HG03469 (cell line): ENCODE data around the gene PPP1R15B.

Experiments used
- ATAC-seq: cut with Tn5 transposase; IDR thresholded peaks from one replicate; pipeline ENCODE4 v1.9.1; 2021; ENCODE audit warnings: mild to moderate bottlenecking, moderate library complexity, moderate number of reproducible peaks; ENCODE audit not compliant: unreplicated experiment

The PPP1R15B gene

DNA sequence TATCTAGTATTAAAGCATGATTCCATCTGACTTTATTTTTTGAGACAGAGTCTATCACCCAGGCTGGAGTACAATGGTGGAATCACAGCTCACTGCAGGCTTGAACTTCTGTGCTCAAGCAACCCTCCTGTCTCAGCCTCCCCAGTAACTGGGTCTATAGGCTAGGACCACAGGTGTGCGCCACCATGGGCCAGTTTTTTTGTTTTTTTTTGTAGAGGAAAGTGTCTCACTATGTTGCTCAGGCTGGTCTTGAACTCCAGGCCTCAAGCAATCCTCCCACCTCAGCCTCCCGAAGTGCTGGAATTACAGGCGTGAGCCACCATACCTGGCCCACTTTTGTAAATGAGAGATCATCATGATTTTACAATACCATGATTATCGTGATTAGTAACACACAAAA, 9.2 kb downstream of the PPP1R15B start:
- ATAC-seq = no peak

DNA sequence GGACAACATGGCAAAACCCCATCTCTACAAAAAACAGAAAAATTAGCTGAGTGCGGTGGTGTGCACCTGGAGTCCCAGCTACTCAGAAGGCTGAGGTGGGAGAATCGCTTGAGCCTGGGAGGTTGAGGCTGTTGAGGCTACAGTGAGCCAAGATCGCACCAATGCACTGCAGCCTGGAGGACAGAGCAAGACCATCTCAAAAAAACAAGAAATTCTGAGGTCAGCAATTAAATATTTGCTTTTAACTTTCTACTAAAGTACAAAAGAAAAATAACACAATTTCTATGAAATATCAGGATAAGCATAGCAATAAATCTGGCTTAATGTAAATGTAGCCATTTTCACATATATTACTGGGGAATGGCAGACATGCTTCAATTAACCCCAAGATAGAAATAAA, 9.9 kb downstream of the PPP1R15B start:
- ATAC-seq = no peak

DNA sequence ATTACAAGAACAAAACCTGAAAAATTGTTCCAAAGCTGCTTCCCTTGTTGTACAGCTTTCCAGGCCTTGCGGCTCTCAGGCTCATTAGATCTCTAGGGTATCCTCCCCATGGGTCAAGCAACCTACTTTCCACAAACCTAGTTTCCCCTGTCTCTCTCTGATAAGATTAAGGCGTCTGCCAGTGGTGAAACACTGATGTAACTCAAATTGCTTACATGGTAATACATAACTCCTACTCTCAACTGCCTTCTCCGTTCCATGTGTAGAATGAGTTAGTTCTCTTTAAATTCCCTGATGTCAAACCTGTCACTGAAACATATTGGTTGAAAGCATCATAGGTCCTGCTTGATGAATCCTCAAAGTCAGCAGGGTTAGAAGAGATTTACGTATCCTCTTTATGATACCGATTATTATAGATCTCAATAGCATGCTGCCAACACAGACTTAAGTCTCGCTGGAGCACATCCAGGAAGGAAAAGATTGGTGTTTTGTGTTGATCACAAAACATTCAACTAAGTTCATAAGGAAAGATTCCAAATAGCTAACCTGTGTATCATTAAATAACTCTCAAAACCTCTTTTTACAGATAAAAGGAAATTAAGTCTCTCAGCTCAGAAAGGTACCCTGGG, 10.6 kb downstream of the PPP1R15B start:
- no peak for ATAC-seq

DNA sequence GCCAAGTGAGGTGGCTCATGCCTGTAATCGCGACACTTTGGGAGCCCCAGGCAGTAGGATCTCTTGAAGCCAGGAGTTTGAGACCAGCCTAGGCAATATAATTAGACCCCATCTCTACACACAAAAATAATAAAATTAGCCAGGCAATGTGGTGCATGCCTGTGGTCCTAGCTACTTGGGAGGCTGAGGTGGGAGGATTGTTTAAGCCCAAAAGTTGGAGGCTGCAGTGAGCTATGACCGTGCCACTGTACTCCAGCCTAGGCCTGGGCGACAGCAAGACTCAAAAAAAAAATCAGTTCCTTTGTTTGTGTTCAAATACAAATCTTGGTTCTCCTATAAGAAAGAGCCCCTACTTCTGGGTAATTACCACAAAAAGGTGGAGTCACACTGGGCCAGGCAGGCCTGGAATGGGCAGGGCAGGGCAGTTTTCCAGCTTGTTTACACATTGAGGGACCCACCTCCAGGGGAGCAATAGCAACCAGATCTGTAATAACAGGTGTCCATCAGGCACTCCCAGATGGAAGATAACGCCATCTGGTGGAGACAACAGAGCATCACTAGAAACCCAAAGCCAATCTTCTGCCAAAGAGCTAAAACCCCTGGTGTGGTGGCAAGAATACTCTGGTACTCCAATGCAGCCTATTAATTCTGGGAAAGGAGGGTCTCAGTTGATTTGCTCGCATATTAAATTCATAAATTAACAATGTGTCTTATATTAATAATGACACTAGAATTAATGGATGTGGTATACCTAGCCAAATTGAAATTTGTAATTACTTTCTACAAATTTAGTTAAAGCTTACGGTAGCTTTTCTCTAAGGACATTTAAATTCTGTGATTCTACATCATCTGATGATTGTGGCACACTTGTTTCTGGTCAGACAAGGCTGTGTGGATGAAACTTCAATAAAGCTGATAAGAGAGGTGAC, 13.2 kb downstream of the PPP1R15B start:
- ATAC-seq = no peak

DNA sequence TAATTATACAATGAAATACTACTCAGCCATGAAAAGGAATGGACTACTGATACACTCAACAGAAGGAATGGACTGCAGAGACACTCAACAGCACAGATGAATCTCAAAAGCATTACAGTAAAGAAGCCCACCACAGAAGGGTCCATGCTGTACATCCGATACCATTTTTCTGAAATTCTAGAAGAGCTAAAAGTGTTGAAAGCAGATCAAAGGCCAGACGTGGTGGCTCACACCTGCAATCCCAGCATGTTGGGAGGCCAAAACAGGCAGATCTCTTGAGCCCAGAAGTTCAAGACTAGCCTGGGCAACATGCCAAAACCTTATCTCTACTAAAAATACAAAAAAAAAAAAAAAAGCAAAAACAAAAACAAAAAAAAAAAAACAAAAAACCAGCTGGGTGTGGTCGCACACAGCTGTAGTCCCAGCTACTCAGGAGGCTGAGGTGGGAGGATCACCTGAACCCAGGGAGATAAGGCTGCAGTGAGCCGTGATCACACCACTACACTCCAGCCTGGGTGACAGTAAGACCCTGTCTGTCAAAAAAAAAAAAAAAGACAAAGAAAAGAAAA, 15.5 kb downstream of the PPP1R15B start:
- no peak for ATAC-seq

DNA sequence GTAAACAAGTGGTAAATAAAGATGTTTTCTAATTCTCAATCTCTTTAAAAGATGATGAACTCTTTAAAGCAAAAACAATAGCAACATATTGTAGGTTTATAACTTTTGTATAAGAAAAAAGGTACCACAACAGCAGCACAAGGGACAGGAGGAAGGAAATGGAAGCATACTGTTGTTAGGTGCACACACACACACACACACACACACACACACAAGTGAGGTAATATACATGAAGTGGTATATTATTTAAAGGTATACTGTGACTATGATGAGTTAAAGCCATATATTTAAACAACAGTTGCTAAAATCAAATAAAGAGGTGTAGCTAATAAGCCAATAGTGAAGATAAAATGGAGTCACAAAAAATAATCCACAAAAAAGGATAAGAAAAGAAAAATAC, 20.0 kb downstream of the PPP1R15B start:
- no peak for ATAC-seq

DNA sequence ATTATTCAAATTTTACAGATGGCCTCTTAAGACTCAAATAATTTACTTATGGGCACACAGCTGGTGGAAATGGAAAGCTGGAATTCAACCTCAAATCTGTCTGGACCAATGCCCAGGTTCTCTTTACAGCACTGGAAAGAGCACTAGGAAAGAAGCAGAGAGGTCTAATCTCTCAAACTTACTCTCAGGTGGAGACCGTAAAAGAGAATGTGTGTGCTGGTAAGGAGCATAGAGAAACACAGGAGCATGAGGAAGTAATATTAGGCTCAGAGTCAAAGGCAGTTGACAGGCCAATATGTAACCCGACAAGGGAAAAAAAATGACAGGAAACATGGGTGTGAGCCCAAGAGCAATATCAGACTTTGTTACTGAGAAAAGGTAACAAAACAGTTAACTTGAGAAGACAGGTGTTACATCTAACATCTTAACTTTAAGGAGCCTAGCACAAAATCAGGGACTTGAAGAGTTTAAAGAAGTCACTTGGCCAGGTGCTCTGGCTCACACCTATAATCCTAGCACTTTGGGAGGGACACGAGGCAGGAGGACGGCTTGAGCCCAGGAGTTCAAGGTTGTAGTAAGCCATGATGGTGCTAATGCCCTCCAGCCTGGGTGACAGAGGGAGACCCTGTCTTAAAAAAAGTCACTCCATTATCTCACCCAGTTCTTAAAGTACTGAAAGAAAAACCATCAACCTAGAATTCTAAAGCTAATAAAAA, 20.7 kb downstream of the PPP1R15B start:
- no peak for ATAC-seq

DNA sequence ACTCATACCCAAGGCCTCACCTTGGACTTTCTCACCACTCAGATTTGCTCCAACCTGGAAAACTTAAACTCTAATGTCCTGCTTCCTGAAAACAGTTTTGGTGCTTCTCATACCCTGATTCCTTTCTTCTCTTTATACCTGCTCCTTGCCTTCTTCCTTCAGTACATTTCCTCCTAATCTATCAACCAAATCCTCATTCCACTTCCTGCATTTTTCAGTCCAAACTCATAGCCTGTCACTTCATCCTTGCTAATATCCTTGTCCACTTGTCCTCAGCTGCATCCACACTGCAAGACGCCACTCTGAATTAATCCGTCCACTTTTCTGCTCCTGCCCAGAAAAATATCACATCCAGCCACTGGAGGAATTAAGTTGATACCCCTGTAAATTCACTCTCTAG, 25.9 kb downstream of the PPP1R15B start:
- ATAC-seq = no peak

DNA sequence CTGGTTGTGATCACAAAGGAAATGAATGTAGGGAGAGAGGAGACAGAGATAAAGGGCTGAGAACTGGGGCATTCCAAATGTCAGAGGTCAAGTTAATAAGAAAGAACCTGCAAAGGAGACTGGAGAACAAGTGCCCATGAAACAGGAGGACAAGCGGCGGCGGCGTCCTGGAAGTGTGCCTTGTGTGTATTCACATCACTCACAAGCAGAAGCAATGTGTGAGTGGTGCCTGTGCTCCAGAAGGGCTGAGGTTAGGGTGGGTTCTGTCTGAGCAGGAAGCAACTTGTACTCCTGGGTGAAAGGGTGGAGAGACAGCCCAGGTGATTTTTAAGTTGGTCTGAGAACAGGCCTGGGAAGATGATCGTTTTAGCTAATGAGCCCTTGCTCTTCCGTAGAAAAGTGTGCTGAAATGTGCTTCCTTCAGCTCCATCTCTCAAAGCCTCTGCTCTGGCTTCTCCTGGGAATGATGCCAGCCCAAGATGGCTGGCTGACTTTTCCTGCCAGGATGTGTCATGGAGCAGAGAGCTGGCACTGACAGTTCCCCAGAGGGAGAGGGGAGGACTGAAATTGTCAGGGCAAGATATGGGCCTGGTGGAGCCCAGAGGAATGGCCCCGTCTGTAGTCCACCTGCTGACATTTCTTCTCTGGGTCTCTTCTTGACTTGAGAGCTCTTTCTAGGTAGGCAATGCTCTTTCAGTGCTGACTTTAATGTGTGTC, 26.8 kb downstream of the PPP1R15B start:
- no peak for ATAC-seq

DNA sequence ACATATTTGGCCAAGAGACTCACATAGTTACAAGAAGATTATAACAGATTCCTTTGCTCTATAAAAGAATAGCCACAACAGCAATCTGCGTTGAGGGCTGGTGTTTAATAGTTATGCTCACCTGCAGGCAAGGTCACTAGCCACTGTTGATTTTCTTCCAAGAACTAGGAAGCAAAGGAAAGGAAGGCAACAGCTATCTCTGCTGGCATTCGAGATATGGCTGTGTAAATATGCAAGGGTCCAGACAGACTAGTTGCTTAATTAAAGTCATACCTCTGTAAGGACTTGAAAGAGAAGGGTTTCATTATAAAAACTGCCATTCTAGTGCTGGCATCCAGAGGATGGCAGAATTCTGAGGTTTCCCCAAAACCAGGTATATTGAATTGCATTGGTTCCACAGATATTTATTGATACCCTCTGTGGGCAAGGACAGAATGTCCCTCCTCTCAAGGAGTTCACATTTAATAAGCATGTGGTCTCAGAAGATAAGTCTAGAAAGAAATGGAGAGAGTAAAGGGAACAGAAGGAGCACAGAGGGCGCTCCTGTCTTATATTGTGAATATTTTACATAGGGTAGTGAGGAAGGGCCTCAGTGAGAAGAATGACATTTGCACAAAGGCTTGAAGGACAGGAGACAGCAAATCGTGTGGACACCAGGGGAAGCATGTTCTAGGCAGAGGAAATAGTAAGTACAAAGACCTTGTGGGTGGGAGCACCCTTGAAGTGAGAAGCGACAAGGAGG, 28.3 kb downstream of the PPP1R15B start:
- ATAC-seq = no peak

DNA sequence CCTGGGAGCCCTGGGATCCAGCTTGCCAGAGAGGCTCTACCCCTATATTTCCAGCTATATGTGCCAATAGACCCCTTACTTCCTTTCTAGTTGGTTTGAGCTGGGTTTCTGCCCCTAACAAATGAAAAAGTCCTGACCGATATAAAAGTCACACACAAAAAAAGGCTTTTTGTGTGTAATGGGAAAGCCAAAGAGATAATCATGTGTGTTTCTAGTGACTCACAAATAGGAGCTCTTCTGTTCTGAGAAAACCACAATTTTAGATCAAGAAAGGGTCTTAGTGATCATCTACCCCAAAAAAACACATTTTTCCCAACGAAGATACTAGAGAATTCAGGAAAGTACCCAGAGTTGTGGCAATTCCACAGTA, 28.9 kb downstream of the PPP1R15B start:
- no peak for ATAC-seq

DNA sequence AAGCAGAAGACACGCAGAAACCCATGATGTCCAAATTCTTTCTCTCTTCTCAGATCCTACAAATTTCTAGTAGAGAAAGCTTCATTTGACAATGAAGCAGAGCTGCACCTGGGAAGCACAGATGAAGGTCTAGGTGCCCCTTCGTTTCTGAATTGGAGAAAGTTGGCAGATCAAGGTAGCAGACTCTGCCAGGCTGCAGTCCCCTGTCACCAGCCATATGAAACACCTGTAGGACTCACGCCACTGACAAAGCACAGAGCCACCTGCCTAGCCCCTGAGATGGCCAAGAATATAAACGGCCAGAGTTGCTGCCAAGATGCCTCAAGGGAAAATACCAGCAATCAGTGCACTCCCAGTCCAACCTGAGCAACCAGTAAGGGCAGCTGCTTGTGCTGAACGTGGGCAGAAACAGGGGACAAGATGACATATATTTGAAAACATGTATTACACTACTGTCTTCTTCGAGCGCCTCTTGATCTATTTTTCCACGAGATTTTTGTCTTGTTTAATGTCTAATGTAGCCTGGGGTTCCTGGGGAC, 31.3 kb downstream of the PPP1R15B start:
- ATAC-seq = no peak

DNA sequence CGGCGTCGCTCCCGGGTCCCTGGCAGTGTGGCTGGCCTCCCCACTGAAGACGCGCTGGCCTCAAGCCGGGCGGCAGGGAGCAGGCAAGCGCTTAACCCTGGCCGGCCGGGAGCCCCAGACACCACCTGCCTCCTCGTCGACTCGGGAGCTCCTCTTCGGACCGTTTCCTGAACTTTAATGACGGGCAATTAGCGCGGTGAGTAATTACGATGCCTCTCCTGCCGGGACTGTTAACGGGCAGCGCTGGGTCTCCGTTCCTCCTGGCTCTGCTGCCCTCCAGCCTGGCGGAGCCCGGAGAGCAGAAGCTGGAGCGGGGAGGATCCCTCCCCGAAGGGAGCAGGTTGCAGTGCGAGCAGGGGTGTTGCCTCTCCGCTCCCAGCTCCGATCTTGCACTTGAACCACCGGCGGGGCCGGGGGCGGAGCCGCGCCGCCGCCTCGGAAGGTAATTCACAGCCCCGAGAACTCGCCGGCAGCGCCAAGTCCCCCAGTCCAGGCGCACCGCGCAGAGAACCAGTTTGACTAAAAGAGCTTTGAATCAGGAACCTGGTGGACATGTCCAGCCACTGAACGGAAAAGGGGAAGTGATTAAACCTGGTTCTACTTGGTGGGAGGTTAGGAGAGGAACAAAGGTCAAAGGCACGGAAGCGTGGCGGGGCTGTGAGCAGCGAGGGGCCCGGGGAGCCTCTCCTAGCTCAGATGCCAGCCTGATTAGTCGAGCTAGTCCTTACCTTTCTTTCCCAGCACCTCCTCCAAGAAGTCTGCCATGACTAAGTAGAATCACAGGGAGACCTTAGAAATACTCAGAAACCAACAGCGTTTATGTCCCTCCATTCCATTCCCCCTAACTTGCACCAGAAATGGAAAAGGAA, 33.6 kb downstream of the PPP1R15B start:
- no peak for ATAC-seq

DNA sequence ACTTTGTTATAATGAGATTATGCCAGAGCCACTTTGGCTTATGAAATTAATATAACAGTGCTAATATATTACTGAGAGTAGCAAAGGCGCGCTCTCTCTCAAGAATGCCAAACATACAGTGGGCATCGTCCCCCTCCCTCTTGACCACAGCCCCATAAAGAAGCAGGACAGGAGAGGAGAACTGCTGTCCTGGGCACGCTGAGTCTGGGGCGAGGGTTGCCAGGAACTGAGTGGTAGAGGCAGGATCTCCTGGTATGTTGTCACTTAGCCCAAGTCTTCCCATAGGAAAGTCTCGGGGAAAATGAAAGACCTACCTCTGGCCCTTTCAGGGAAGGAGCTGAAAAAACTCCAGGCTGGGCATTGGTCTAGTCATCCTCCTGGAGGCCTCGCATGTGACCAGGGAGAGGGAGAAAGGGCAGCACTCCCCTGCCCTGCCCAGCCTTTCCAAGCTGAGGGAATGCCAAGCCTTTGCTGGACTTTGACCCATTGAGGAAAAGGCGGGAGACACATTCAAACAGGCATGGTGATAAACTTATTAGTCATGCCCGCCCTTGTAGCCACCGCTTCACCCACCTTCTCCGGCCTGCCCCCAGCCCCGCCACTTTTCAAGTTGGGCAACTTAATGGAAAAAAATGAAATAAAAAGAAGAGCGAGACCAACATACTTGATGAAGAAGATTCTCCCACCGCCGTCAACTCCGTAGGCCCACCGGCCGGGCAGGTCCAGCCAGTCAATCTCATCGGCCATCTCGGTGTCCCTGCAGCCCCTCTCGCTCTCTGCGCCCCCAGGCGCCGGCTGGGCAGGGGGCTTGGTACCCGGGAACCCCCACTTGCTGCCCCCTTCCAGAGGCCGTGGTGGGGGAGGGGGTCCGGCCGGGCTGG, 34.5 kb downstream of the PPP1R15B start:
- ATAC-seq = no peak

DNA sequence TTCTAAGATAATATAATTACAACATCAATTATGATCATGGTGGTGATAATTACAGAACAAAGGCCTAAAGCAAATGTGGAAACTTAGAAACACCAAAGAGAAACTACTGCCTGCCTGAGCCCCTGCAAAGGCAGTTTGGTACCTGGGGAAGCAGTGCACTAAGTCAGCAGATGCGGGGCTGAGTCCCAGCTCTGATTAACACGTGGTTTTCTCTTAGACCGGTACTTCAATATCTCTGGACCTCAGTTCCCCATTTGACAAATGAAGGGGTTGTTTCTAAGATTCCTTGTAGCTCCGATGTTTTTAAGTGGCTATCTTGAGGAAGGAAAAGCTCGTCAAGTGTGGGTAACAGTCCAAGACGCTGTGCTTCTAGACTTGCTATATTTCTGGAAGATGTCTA, 35.2 kb downstream of the PPP1R15B start:
- no peak for ATAC-seq

DNA sequence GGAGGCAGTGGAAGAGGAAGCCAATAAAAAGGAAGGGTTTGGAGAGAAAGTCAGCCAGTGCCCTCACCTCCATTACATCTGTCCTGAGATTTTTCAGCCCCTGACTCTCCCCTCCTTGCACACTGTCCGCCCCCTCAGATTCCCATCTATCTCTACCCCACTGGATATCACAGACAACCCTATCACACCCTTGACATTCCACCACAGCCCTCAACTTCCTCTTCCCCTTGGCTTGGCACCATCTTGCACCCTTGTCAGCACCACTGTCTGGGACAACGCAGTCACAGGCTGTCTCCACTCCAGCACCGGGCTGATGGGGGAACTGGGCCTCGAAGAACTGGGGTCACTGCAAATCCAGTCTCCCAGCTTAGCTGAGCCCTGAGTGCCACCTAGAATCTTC, 37.7 kb downstream of the PPP1R15B start:
- ATAC-seq = no peak

DNA sequence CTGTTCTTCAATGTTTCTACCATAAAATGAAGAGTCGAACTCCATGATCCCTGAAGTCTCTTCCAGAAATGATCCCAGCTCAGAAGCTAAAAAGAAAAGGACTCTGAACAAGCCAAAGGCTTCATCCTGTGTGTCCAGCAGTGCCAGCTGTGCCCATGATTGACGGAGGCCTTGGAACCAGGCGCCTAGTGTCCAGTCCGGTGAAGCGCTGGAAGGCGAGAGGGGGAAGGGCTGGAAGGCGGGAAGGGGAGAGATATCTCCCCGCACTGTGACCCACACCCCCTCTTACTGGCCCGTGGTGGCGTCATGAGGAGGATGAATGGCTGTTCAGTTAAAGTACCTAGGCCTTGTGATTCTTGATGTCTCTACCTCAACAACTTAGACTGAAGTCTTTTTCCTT, 41.4 kb downstream of the PPP1R15B start:
- no peak for ATAC-seq
